ENCODE measurements around the gene LAT. TPM values are rescaled to one million over a fixed set of nuclear protein-coding genes. Genes with fewer than 3 reads are reported as not detected.

Gene LAT
- polyA plus RNA-seq, 1 donor: 13.2 TPM

- no CpG with 5 or more reads among the region's 9 CpGs for WGBS (ENCODE audit: insufficient coverage, low lambda C conversion rate)
- Histone ChIP-seq H3K36me3 (ENCODE audit: control insufficient read depth, insufficient read depth, low read length) (peaks cover 65% of the 10 kb centered on the region), H3K9me3 (ENCODE audit: control insufficient read depth, low read depth, low read length) (peaks cover 19% of the 10 kb centered on the region), H3K27ac (ENCODE audit: low read length) (no peak overlapping the region), H3K4me3 (ENCODE audit: low read length) (no peak overlapping the region), H3K4me1 (ENCODE audit: control insufficient read depth, insufficient read depth, low read length) (no peaks in the 10 kb centered on the region), H3K27me3 (ENCODE audit: control insufficient read depth, insufficient read depth, low read length) (no peaks in the 10 kb centered on the region)
- DNase-seq: no peak
Measured at GRCh38 chr16:28986046-28986445, 1.2 kb downstream of the LAT start.

GRCh38 chr16:28986492-28986891, 1.6 kb downstream of the LAT start:
- H3K27me3 ChIP-seq (ENCODE audit: control insufficient read depth, insufficient read depth, low read length): no peaks in the 10 kb centered on the region
- no peak overlapping the region for H3K27ac ChIP-seq (ENCODE audit: low read length)
- no peak overlapping the region for H3K4me3 ChIP-seq (ENCODE audit: low read length)
- DNase-seq: no peak
- peaks cover 16% of the 10 kb centered on the region for H3K9me3 ChIP-seq (ENCODE audit: control insufficient read depth, low read depth, low read length)
- no CpG with 5 or more reads among the region's 13 CpGs for WGBS (ENCODE audit: insufficient coverage, low lambda C conversion rate)
- no peaks in the 10 kb centered on the region for H3K4me1 ChIP-seq (ENCODE audit: control insufficient read depth, insufficient read depth, low read length)
- peaks cover 60% of the 10 kb centered on the region for H3K36me3 ChIP-seq (ENCODE audit: control insufficient read depth, insufficient read depth, low read length)

DNA sequence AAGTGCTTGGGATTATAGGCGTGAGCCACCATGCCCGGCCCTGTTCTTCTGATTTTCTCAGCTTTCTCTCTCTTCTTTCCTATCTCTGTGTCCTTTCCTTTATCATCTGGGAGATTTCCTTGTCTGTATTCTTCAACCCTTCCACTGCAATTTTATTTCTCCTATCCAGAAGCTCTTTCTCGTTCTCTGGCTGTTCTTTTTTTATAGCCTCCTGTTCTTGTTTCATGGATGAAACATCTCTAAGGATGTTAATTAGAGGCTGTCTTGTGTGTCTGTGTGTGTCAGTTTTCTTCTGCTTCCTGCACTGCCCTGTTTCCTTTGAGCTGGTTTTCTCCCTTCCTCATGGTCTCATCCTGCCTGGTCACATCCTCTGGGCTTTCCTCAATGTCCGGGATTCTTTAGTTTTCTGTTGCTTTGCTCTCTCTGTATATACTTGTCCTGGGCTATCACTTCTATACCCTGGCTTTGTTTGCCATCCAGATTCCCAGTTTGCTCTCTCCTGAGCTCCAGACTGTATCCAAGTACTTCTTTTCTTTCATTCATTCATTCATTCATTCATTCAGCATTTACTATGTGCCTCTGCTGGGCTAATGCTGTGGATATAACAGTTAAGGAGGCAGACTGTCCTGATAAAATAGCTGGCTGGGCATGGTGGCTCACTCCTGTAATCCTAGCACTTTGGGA, 2.5 kb downstream of the LAT start:
- H3K36me3 ChIP-seq (ENCODE audit: control insufficient read depth, insufficient read depth, low read length): peaks cover 52% of the 10 kb centered on the region
- DNase-seq: no peak
- no peaks in the 10 kb centered on the region for H3K4me1 ChIP-seq (ENCODE audit: control insufficient read depth, insufficient read depth, low read length)
- no peak overlapping the region for H3K27ac ChIP-seq (ENCODE audit: low read length)
- 100% methylated on average over 3 of the region's 4 CpGs for WGBS (ENCODE audit: insufficient coverage, low lambda C conversion rate)
- H3K27me3 ChIP-seq (ENCODE audit: control insufficient read depth, insufficient read depth, low read length): no peaks in the 10 kb centered on the region
- no peak overlapping the region for H3K4me3 ChIP-seq (ENCODE audit: low read length)
- peaks cover 13% of the 10 kb centered on the region for H3K9me3 ChIP-seq (ENCODE audit: control insufficient read depth, low read depth, low read length)

- H3K9me3 ChIP-seq (ENCODE audit: control insufficient read depth, low read depth, low read length): peaks cover 13% of the 10 kb centered on the region
- peaks cover 32% of the 10 kb centered on the region for H3K36me3 ChIP-seq (ENCODE audit: control insufficient read depth, insufficient read depth, low read length)
- DNase-seq: no peak
- H3K27me3 ChIP-seq (ENCODE audit: control insufficient read depth, insufficient read depth, low read length): no peaks in the 10 kb centered on the region
- no CpG with 5 or more reads among the region's 14 CpGs for WGBS (ENCODE audit: insufficient coverage, low lambda C conversion rate)
- no peak overlapping the region for H3K4me3 ChIP-seq (ENCODE audit: low read length)
- no peak overlapping the region for H3K27ac ChIP-seq (ENCODE audit: low read length)
- no peaks in the 10 kb centered on the region for H3K4me1 ChIP-seq (ENCODE audit: control insufficient read depth, insufficient read depth, low read length)
Measured at GRCh38 chr16:28989363-28989762, 4.5 kb downstream of the LAT start.

GRCh38 chr16:28990375-28991040, 5.7 kb downstream of the LAT start:
- WGBS (ENCODE audit: insufficient coverage, low lambda C conversion rate): 83% methylated on average over 1 of the region's 11 CpGs
- Histone ChIP-seq H3K27ac (ENCODE audit: low read length) (no peak overlapping the region), H3K4me3 (ENCODE audit: low read length) (no peak overlapping the region), H3K9me3 (ENCODE audit: control insufficient read depth, low read depth, low read length) (peaks cover 13% of the 10 kb centered on the region), H3K27me3 (ENCODE audit: control insufficient read depth, insufficient read depth, low read length) (no peaks in the 10 kb centered on the region), H3K36me3 (ENCODE audit: control insufficient read depth, insufficient read depth, low read length) (peaks cover 25% of the 10 kb centered on the region), H3K4me1 (ENCODE audit: control insufficient read depth, insufficient read depth, low read length) (no peaks in the 10 kb centered on the region)
- DNase-seq: no peak

DNA sequence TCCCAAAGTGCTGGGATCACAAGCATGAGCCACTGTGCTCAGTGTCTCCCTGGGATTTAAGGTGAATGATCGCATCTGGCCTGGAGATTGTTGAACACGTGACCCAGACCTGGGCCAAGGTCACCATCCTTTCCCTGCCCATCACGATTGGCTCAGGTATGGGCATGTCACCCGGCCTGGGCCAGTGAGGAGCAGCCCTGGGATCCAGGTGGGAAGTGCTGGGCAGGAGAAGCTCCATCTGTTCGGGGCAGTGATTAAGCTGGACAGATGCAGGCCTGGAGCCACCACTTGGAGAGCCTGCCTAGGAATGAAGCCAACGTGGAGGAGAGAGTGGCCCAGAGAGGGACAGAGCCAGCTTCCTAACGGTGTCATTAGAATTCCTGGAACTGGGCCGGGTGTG, 6.8 kb downstream of the LAT start:
- no peak for DNase-seq
- Histone ChIP-seq H3K4me3 (ENCODE audit: low read length) (no peak overlapping the region), H3K27ac (ENCODE audit: low read length) (no peak overlapping the region), H3K9me3 (ENCODE audit: control insufficient read depth, low read depth, low read length) (peaks cover 4% of the 10 kb centered on the region), H3K27me3 (ENCODE audit: control insufficient read depth, insufficient read depth, low read length) (no peaks in the 10 kb centered on the region), H3K36me3 (ENCODE audit: control insufficient read depth, insufficient read depth, low read length) (peaks cover 15% of the 10 kb centered on the region), H3K4me1 (ENCODE audit: control insufficient read depth, insufficient read depth, low read length) (no peaks in the 10 kb centered on the region)
- no CpG with 5 or more reads among the region's 8 CpGs for WGBS (ENCODE audit: insufficient coverage, low lambda C conversion rate)

- no peak overlapping the region for H3K4me3 ChIP-seq (ENCODE audit: low read length)
- no peaks in the 10 kb centered on the region for H3K27me3 ChIP-seq (ENCODE audit: control insufficient read depth, insufficient read depth, low read length)
- no CpG with 5 or more reads among the region's 10 CpGs for WGBS (ENCODE audit: insufficient coverage, low lambda C conversion rate)
- DNase-seq: no peak
- peaks cover 8% of the 10 kb centered on the region for H3K36me3 ChIP-seq (ENCODE audit: control insufficient read depth, insufficient read depth, low read length)
- H3K27ac ChIP-seq (ENCODE audit: low read length): no peak overlapping the region
- no peaks in the 10 kb centered on the region for H3K4me1 ChIP-seq (ENCODE audit: control insufficient read depth, insufficient read depth, low read length)
- no peaks in the 10 kb centered on the region for H3K9me3 ChIP-seq (ENCODE audit: control insufficient read depth, low read depth, low read length)
Measured at GRCh38 chr16:28992496-28992895, 7.6 kb downstream of the LAT start.

GRCh38 chr16:28998837-28999236, 14.0 kb downstream of the LAT start:
- no peak overlapping the region for H3K4me3 ChIP-seq (ENCODE audit: low read length)
- no peak for DNase-seq
- WGBS (ENCODE audit: insufficient coverage, low lambda C conversion rate): no CpG with 5 or more reads among the region's 3 CpGs
- no peaks in the 10 kb centered on the region for H3K36me3 ChIP-seq (ENCODE audit: control insufficient read depth, insufficient read depth, low read length)
- no peaks in the 10 kb centered on the region for H3K4me1 ChIP-seq (ENCODE audit: control insufficient read depth, insufficient read depth, low read length)
- H3K9me3 ChIP-seq (ENCODE audit: control insufficient read depth, low read depth, low read length): no peaks in the 10 kb centered on the region
- H3K27ac ChIP-seq (ENCODE audit: low read length): no peak overlapping the region
- no peaks in the 10 kb centered on the region for H3K27me3 ChIP-seq (ENCODE audit: control insufficient read depth, insufficient read depth, low read length)

DNA sequence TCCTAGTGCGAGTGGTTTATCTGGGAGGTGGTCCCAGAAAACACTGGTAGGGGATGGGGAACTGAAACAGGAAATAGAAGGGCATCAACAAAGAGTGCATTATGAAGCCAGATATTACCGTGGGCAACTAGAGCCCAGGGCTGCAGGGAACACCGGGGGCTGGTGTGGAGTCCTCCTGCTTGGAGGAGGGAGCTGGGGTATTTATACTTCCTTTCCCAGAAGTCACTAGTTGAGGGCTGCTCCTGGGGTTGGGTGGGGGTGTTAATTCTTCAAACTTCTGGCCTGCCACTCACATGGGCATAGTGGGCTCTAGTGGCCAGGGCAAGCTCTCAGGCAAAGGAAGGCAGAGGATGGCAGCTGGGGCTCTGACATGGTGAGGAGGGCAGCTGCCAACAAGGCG, 14.7 kb downstream of the LAT start:
- no peak overlapping the region for H3K4me3 ChIP-seq (ENCODE audit: low read length)
- H3K9me3 ChIP-seq (ENCODE audit: control insufficient read depth, low read depth, low read length): no peaks in the 10 kb centered on the region
- H3K36me3 ChIP-seq (ENCODE audit: control insufficient read depth, insufficient read depth, low read length): no peaks in the 10 kb centered on the region
- DNase-seq: no peak
- H3K4me1 ChIP-seq (ENCODE audit: control insufficient read depth, insufficient read depth, low read length): no peaks in the 10 kb centered on the region
- no peak overlapping the region for H3K27ac ChIP-seq (ENCODE audit: low read length)
- H3K27me3 ChIP-seq (ENCODE audit: control insufficient read depth, insufficient read depth, low read length): no peaks in the 10 kb centered on the region
- no CpG with 5 or more reads among the region's 4 CpGs for WGBS (ENCODE audit: insufficient coverage, low lambda C conversion rate)

GRCh38 chr16:29000019-29000418, 15.2 kb downstream of the LAT start:
- no peak for DNase-seq
- H3K4me1 ChIP-seq (ENCODE audit: control insufficient read depth, insufficient read depth, low read length): no peaks in the 10 kb centered on the region
- no peaks in the 10 kb centered on the region for H3K9me3 ChIP-seq (ENCODE audit: control insufficient read depth, low read depth, low read length)
- no CpG with 5 or more reads among the region's 2 CpGs for WGBS (ENCODE audit: insufficient coverage, low lambda C conversion rate)
- no peak overlapping the region for H3K4me3 ChIP-seq (ENCODE audit: low read length)
- H3K27ac ChIP-seq (ENCODE audit: low read length): no peak overlapping the region
- H3K36me3 ChIP-seq (ENCODE audit: control insufficient read depth, insufficient read depth, low read length): no peaks in the 10 kb centered on the region
- H3K27me3 ChIP-seq (ENCODE audit: control insufficient read depth, insufficient read depth, low read length): no peaks in the 10 kb centered on the region

Data from large intestine (tissue), 3 donors.